GM08714 (cell line): ENCODE data around the gene PIK3R2.

ENCODE experiments used
- H3K4me3 ChIP-seq: fragments of 200-500 bp; sonication (Bioruptor generic); 2 replicates; pipeline ENCODE4 v1.5.1; 2014; ENCODE audit warnings: mild to moderate bottlenecking, low read length, inconsistent platforms
- ZNF274 ChIP-seq: IDR thresholded peaks from 2 replicates; pipeline ENCODE4 v1.6.1; 2012; ENCODE audit warnings: mild to moderate bottlenecking, low read depth, low read length

The PIK3R2 gene

DNA sequence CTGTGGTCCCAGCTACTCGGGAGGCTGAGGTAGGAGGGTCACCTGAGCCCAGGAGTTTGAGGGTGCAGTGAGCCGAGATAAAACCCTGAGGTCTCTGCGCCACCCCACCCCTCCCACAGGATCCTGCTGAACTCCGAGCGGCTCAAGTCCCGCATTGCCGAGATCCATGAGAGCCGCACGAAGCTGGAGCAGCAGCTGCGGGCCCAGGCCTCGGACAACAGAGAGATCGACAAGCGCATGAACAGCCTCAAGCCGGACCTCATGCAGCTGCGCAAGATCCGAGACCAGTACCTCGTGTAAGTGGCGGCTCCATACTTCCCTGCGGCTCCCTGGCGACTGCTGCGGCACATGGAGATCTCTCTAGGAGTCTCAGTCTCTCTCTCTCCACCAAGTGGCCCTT, 14.0 kb downstream of the PIK3R2 start:
- no peak overlapping the region for H3K4me3 ChIP-seq
- TF ChIP-seq ZNF274: no peak

- no peak overlapping the region for H3K4me3 ChIP-seq
- TF ChIP-seq ZNF274: no peak
Measured at GRCh38 chr19:18167975-18168645, 15.1 kb downstream of the PIK3R2 start.

- no peak for TF ChIP-seq ZNF274
- H3K4me3 ChIP-seq: no peak overlapping the region
Measured at GRCh38 chr19:18168673-18169381, 15.9 kb downstream of the PIK3R2 start.

- TF ChIP-seq ZNF274: no peak
- H3K4me3 ChIP-seq: no peak overlapping the region; the same call in 1 of the 2 replicates
Measured at GRCh38 chr19:18170714-18171255, 17.8 kb downstream of the PIK3R2 start.

- no peak for TF ChIP-seq ZNF274
- H3K4me3 ChIP-seq: no peak overlapping the region
Measured at GRCh38 chr19:18171605-18172327, 18.8 kb downstream of the PIK3R2 start.

DNA sequence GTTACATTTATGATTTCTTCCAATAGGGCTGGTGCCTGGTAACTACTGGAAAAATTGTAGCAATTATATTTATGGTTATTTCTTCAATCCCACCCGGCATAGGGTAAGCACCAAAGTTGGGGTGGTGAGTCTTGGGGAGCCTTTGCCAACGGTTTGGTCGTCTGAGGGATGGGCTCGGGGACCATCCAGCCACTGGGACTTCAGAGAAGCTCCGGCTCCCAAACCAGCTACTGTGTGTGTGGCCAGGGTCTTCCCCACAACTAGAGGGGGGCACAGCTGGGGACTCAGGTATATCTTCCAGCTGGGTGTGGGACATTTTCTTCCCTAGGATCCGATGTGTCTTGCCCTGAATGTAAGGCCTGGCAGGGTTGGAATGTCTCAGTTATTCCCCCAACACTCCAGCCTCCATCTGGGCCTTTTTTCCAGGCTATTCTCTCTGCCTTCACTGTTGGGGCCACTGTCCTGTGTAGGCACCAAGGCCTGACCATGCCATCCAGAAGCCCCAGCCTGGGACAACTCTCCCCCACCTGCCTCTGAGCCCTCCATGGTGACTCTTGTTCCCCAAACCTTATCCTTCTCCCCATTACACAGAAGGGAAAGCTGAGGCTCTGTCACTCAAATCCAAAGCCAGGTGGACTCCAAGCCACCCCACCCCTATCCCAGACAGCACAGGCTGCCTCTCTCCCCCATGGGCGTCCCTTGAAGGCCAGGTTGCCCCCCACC, 19.5 kb downstream of the PIK3R2 start:
- no peak overlapping the region for H3K4me3 ChIP-seq
- TF ChIP-seq ZNF274: no peak

GRCh38 chr19:18173054-18173571, 20.1 kb downstream of the PIK3R2 start:
- H3K4me3 ChIP-seq: peak overlapping the region; percentile 21; the same call in 1 of the 2 replicates
- TF ChIP-seq ZNF274: no peak

DNA sequence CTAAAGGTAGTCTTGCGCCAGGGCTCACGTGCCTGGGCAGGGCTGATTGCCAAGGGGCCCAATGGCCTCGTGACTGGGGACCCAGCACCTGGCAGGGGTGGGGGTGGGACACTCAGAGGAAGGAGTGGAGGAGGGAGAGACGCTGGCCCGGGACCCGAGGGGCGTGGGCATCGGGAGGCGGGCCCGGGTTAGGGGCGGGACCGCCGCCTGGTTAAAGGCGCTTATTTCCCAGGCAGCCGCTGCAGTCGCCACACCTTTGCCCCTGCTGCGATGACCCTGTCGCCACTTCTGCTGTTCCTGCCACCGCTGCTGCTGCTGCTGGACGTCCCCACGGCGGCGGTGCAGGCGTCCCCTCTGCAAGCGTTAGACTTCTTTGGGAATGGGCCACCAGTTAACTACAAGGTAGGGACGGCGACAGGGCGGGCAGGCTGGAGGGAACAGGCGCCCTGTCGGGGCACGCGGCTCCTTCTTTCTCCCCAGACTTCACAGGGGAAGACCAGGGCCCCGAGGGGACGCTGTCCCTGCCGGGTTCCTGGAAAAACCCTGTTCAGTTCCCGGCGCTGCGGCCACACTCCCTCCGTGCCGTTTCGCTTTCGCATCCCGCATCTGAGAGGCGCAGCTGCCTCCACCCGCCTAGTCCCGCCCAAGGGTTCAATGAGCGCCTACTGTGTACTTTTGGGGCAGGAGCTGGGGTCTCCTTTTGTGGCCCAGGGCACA, 20.8 kb downstream of the PIK3R2 start, which contains the start of gene IFI30:
Gene IFI30, plus strand, starts transcription at position 242 of the 717 bp plus-strand sequence. Its CDS starts 29 bp downstream, at position 271.
- H3K4me3 ChIP-seq: peak within 1 kb of the TSS; percentile 68
- no peak for TF ChIP-seq ZNF274

GRCh38 chr19:18174983-18175382, 22.0 kb downstream of the PIK3R2 start:
- TF ChIP-seq ZNF274: no peak
- H3K4me3 ChIP-seq: peak overlapping the region; percentile 68; the same call in 1 of the 2 replicates

- TF ChIP-seq ZNF274: no peak
- H3K4me3 ChIP-seq: no peak overlapping the region
Measured at GRCh38 chr19:18176367-18177310, 23.7 kb downstream of the PIK3R2 start.

DNA sequence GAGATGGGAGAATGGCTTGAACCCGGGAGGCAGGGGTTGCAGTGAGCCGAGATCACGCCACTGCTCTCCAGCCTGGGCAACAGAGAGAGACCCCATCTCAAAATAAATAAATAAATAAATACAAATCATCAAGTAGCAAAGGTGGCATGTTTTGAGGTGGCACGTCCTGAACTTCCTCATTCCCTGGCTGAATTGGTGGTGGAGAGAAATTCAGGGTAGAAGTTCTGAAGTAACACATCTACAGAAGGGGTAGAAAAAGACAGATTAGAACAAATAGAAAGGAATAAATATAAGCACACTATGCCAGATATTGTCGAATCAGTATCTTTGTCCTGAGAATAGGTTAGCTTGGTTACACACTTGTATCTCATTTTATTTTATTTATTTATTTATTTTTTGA, 27.0 kb downstream of the PIK3R2 start:
- H3K4me3 ChIP-seq: no peak overlapping the region
- no peak for TF ChIP-seq ZNF274

DNA sequence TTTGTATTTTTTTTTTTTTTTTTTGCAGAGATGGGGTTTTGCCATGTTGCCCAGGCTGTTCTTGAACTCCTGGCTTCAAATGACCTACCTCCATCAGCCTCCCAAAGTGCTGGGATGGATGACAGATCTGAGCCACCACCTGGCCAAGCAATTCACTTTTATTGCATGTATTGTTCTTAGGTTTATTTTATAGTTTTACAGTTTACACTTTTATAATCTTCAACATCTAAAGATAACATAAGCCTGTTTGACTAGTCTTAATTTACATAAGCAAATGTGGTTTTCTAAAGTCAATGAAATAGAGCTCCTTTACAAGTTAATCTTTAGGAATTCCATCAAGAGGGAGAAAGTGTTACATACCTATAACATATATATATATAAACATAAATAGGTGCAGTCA, 30.6 kb downstream of the PIK3R2 start:
- TF ChIP-seq ZNF274: no peak

More for the DNA sequence above, 30.6 kb downstream of the PIK3R2 start:
- H3K4me3 ChIP-seq: no peak overlapping the region
